ENCODE data around the gene FRMD1.

The FRMD1 gene

DNA sequence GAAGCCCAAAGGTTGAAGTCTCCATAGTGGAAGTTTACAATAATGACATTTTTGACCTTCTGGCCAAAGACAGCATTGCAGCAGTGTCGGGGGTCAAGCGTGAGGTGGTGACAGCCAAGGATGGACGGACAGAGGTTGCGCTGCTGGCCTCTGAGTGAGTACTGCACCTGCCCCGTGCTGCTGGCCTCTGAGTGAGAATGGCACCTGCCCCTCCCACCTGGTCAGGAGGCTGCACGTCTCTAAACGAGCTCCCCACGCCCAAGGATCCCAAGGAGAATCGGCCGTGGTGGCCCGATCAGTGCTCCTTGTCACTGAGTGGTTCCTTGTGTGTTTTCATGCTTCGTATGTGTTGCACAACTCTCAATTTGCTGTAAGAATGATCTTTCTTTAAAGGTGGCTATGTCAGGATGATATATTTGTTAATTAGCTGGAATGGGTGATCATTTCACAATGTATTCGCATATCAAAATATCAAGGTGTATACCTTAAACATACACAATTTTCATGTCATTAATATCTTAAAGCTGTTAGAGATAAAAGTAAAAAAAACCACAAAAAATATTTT lies 40.4 kb downstream of the FRMD1 start:
- Histone ChIP-seq H3K9ac (ENCODE audit: insufficient read length, low read depth) (no peak overlapping the region), H3K36me3 (ENCODE audit: insufficient read depth, insufficient read length, low read length) (no peaks in the 10 kb centered on the region), H3K4me3 (ENCODE audit: insufficient read length, low read depth) (no peak overlapping the region), H3K27me3 (ENCODE audit: insufficient read depth, insufficient read length) (no peaks in the 10 kb centered on the region), H3K9me3 (ENCODE audit: insufficient read depth, low read length) (peaks cover 31% of the 10 kb centered on the region), H3K4me1 (ENCODE audit: insufficient read depth, insufficient read length) (peaks cover 2% of the 10 kb centered on the region)
- no peak for TF ChIP-seq SUZ12 (IDR thresholded peaks at IDR 0.05; ENCODE audit: extremely low read depth, insufficient read depth, insufficient read length)
- no peak for TF ChIP-seq ZNF274 (IDR thresholded peaks at IDR 0.05; ENCODE audit: low read depth, low read length)
- TF ChIP-seq YY1 (IDR thresholded peaks at IDR 0.05; ENCODE audit: insufficient read depth, insufficient read length): no peak
- no peak for DNase-seq (ENCODE audit: low read depth, low spot score)

DNA sequence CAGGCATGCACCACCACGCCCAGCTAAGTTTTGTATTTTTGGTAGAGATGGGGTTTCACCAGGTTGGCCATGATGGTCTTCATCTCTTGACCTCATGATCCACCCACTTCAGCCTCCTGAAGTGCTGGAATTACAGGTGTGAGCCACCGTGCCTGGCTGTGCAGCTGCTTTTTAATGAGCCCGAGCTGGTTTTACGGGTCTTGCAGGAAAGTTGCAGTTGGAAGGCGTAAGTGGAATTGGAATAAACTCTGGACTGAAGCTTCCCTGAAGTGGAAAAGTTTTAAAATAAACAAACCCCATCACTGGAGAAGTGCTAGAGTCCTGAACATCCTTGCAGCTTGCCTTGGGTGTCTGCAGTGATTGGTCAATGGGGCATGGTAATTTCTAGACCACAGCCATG lies 41.2 kb downstream of the FRMD1 start:
- DNase-seq (ENCODE audit: low read depth, low spot score): no peak
- Histone ChIP-seq H3K36me3 (ENCODE audit: insufficient read depth, insufficient read length, low read length) (no peaks in the 10 kb centered on the region), H3K9ac (ENCODE audit: insufficient read length, low read depth) (no peak overlapping the region), H3K27me3 (ENCODE audit: insufficient read depth, insufficient read length) (no peaks in the 10 kb centered on the region), H3K4me1 (ENCODE audit: insufficient read depth, insufficient read length) (peaks cover 2% of the 10 kb centered on the region), H3K9me3 (ENCODE audit: insufficient read depth, low read length) (peaks cover 31% of the 10 kb centered on the region), H3K4me3 (ENCODE audit: insufficient read length, low read depth) (no peak overlapping the region)
- no peak for TF ChIP-seq SUZ12 (IDR thresholded peaks at IDR 0.05; ENCODE audit: extremely low read depth, insufficient read depth, insufficient read length)
- no peak for TF ChIP-seq YY1 (IDR thresholded peaks at IDR 0.05; ENCODE audit: insufficient read depth, insufficient read length)
- TF ChIP-seq ZNF274 (IDR thresholded peaks at IDR 0.05; ENCODE audit: low read depth, low read length): no peak

DNA sequence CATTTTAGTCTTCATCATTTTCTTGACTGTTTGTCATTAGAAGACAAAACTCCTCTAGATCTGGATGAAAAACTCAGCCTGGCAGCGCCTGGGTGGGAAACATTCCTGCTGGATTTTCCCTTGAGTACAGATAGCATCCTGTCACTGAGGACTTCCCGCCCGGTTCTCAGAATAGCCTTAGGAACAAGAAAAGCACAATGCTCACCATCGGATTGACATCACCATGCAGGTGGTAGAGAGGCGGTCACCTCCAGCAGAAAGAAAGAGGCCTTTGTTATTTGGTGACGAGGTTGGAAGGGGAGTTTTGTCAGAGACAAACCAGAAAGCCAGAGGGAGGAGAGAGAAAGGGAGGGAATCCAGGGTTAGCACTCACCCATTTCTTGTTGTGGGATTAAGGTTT lies 41.8 kb downstream of the FRMD1 start:
- Histone ChIP-seq H3K36me3 (ENCODE audit: insufficient read depth, insufficient read length, low read length) (no peaks in the 10 kb centered on the region), H3K9me3 (ENCODE audit: insufficient read depth, low read length) (peaks cover 31% of the 10 kb centered on the region), H3K4me1 (ENCODE audit: insufficient read depth, insufficient read length) (peaks cover 2% of the 10 kb centered on the region), H3K9ac (ENCODE audit: insufficient read length, low read depth) (no peak overlapping the region), H3K27me3 (ENCODE audit: insufficient read depth, insufficient read length) (no peaks in the 10 kb centered on the region), H3K4me3 (ENCODE audit: insufficient read length, low read depth) (no peak overlapping the region)
- no peak for DNase-seq (ENCODE audit: low read depth, low spot score)
- TF ChIP-seq YY1 (IDR thresholded peaks at IDR 0.05; ENCODE audit: insufficient read depth, insufficient read length) (no peak), SUZ12 (IDR thresholded peaks at IDR 0.05; ENCODE audit: extremely low read depth, insufficient read depth, insufficient read length) (no peak), ZNF274 (IDR thresholded peaks at IDR 0.05; ENCODE audit: low read depth, low read length) (no peak)

DNA sequence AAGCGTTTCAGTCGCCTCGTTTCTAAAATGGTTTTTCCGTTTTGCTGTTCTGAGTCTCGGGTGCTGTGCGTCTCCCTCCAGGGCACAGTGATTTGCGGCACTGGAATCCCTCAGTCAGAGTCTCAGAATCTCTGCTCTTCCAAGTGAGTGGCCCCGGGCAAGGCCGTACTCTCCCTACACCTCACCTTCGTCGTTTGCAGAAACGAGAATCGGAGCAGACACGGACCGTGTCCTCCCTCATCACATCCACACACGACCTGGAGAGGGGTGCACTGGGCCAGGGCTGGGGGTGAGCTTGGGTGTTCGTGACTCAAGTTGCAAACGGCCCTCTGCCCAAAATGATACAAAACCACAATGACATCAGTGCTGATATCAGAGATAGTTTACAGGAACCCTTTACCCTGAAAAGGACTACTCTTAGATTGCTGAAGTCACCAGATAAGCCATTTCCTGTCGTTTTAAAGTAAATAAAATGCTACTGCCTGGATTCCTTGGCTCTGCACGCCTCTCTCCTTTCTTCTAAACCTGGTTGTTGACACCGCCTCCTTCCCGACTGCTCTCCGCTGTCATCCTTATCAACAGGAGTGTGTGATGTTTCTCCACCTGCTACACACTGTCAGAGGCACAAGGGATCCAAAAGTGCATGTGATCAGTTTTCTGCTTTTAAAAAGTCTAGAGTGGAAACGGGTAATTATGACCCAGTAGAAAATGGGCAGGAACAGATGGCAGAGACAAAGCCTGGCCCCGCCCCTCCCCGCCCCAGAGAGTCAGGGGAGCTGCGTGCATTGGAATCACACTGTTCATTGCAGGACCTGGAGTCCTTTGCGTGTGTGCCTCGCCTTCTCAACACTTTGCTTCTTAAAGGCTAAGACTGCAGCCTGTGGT lies 43.1 kb downstream of the FRMD1 start:
- H3K9me3 ChIP-seq (ENCODE audit: insufficient read depth, low read length): peaks cover 26% of the 10 kb centered on the region
- no peak for DNase-seq (ENCODE audit: low read depth, low spot score)
- H3K4me1 ChIP-seq (ENCODE audit: insufficient read depth, insufficient read length): peaks cover 2% of the 10 kb centered on the region
- H3K4me3 ChIP-seq (ENCODE audit: insufficient read length, low read depth): no peak overlapping the region
- H3K27me3 ChIP-seq (ENCODE audit: insufficient read depth, insufficient read length): no peaks in the 10 kb centered on the region
- no peaks in the 10 kb centered on the region for H3K36me3 ChIP-seq (ENCODE audit: insufficient read depth, insufficient read length, low read length)
- TF ChIP-seq YY1 (IDR thresholded peaks at IDR 0.05; ENCODE audit: insufficient read depth, insufficient read length): no peak
- no peak for TF ChIP-seq SUZ12 (IDR thresholded peaks at IDR 0.05; ENCODE audit: extremely low read depth, insufficient read depth, insufficient read length)
- no peak for TF ChIP-seq ZNF274 (IDR thresholded peaks at IDR 0.05; ENCODE audit: low read depth, low read length)
- H3K9ac ChIP-seq (ENCODE audit: insufficient read length, low read depth): no peak overlapping the region

DNA sequence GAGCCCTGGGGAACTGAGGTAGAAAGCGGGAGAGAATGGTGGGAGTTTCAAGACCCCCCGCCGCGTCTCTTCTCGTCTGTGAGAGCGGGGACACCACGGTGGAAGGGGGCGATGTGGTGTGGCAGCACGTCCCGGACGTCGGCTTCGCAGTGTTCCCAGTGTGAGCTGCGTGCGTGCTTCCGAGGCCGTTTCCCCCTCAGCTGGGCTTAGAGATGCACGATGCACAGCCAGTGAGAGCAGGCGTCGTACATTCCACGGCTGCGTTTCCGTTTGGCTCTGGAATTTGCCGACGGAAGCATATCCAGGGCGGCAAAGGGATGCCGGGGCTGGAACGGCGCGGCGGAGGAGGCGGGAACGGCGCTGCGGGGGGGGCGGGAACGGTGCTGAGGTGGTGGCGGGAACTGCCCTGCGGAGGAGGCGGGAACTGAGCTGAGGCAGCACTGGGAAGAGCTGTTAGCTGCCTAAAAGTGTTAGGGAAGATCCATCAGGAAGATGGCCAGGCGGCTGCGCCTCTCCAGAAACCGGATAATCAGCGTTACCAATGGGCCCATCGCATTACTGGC lies 43.8 kb downstream of the FRMD1 start:
- Histone ChIP-seq H3K27me3 (ENCODE audit: insufficient read depth, insufficient read length) (no peaks in the 10 kb centered on the region), H3K9me3 (ENCODE audit: insufficient read depth, low read length) (peaks cover 19% of the 10 kb centered on the region), H3K9ac (ENCODE audit: insufficient read length, low read depth) (no peak overlapping the region), H3K4me1 (ENCODE audit: insufficient read depth, insufficient read length) (peaks cover 2% of the 10 kb centered on the region), H3K36me3 (ENCODE audit: insufficient read depth, insufficient read length, low read length) (no peaks in the 10 kb centered on the region), H3K4me3 (ENCODE audit: insufficient read length, low read depth) (no peak overlapping the region)
- no peak for DNase-seq (ENCODE audit: low read depth, low spot score)
- TF ChIP-seq ZNF274 (IDR thresholded peaks at IDR 0.05; ENCODE audit: low read depth, low read length) (no peak), YY1 (IDR thresholded peaks at IDR 0.05; ENCODE audit: insufficient read depth, insufficient read length) (no peak)

DNA sequence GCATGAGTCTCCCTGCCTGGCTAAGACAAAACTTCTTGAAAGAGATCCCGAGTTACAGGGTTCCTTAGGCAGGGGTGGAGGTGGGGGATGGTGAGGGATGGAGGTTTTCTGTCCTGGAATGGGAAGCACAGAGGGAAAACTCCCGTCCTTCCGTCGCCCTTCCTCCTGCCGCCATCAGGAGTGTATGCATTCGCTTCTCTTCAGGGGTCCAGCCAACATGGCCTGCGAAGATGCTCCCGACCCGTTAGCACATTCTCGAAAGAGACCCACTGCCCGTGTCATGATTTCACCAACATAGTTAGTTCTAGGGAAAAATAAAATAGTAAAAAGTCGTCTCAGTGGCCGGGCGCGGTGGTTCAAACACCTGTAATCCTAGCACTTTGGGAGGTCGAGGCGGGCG lies 44.5 kb downstream of the FRMD1 start:
- Histone ChIP-seq H3K9me3 (ENCODE audit: insufficient read depth, low read length) (peaks cover 13% of the 10 kb centered on the region), H3K4me1 (ENCODE audit: insufficient read depth, insufficient read length) (peaks cover 2% of the 10 kb centered on the region), H3K27me3 (ENCODE audit: insufficient read depth, insufficient read length) (no peaks in the 10 kb centered on the region), H3K36me3 (ENCODE audit: insufficient read depth, insufficient read length, low read length) (no peaks in the 10 kb centered on the region), H3K4me3 (ENCODE audit: insufficient read length, low read depth) (no peak overlapping the region), H3K9ac (ENCODE audit: insufficient read length, low read depth) (no peak overlapping the region)
- DNase-seq (ENCODE audit: low read depth, low spot score): no peak
- no peak for TF ChIP-seq SUZ12 (IDR thresholded peaks at IDR 0.05; ENCODE audit: extremely low read depth, insufficient read depth, insufficient read length)
- no peak for TF ChIP-seq YY1 (IDR thresholded peaks at IDR 0.05; ENCODE audit: insufficient read depth, insufficient read length)
- no peak for TF ChIP-seq ZNF274 (IDR thresholded peaks at IDR 0.05; ENCODE audit: low read depth, low read length)

DNA sequence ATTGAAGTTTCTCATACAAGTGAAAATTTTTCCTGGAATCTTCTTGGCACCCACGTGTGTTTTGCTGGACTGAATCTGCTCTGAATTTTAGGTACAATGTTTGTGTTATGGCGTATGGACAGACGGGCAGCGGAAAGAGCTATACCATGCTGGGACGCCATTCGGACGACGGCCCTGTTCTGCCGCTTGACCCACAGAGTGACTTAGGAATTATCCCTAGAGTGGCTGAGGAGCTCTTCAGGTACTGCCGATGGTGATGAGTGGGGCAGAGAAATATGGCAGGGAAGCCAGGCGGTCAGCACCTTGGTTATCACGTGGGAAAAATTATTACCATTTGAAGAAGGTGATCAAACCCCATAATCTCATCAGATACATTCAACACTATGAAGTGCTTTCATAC lies 45.2 kb downstream of the FRMD1 start:
- no peak overlapping the region for H3K9ac ChIP-seq (ENCODE audit: insufficient read length, low read depth)
- H3K4me3 ChIP-seq (ENCODE audit: insufficient read length, low read depth): no peak overlapping the region
- DNase-seq (ENCODE audit: low read depth, low spot score): no peak
- no peak for TF ChIP-seq YY1 (IDR thresholded peaks at IDR 0.05; ENCODE audit: insufficient read depth, insufficient read length)
- no peak for TF ChIP-seq ZNF274 (IDR thresholded peaks at IDR 0.05; ENCODE audit: low read depth, low read length)
- no peak for TF ChIP-seq SUZ12 (IDR thresholded peaks at IDR 0.05; ENCODE audit: extremely low read depth, insufficient read depth, insufficient read length)
- H3K27me3 ChIP-seq (ENCODE audit: insufficient read depth, insufficient read length): no peaks in the 10 kb centered on the region
- H3K4me1 ChIP-seq (ENCODE audit: insufficient read depth, insufficient read length): peaks cover 2% of the 10 kb centered on the region
- H3K9me3 ChIP-seq (ENCODE audit: insufficient read depth, low read length): peaks cover 5% of the 10 kb centered on the region; the same call in 1 of the 2 replicates
- no peaks in the 10 kb centered on the region for H3K36me3 ChIP-seq (ENCODE audit: insufficient read depth, insufficient read length, low read length)

All from NT2/D1 (cell line).